Activated CD4-positive, alpha-beta T cell treated with anti-CD3 and anti-CD28 coated beads for 36 hours (primary cell): Measurements from ENCODE around the gene HOXA3. TPM values are rescaled to one million over a fixed set of nuclear protein-coding genes. Genes with fewer than 3 reads are reported as not detected.

Experiments used
- ATAC-seq: fragments of 200-7000 bp; cut with Tn5 transposase; one replicate; pipeline ENCODE4 v1.10.0; 2021; ENCODE audit warnings: mild to moderate bottlenecking, moderate library complexity
- CTCF ChIA-PET: fragments of 350-600 bp; sonication (Branson Sonifier 250); formaldehyde crosslinking; loops from one replicate; lab custom pipeline; 2021; ENCODE audit warnings: antibody characterized with exemption; lab: Charles Lee
- POLR2A ChIA-PET: fragments of 350-600 bp; sonication (Branson Sonifier 250); formaldehyde crosslinking; loops from one replicate; lab custom pipeline; 2021; ENCODE audit warnings: antibody characterized with exemption, inconsistent platforms; lab: Charles Lee
- DNase-seq: peaks from one replicate; pipeline ENCODE4 v3.0.0-alpha.2; 2020
- H3K27ac Mint-ChIP-seq: one replicate; pipeline ENCODE4 v1.8.0; 2021; ENCODE audit warnings: mixed read lengths
- H3K27me3 Mint-ChIP-seq: one replicate; pipeline ENCODE4 v1.8.0; 2021; ENCODE audit warnings: mixed read lengths
- H3K36me3 Mint-ChIP-seq: one replicate; pipeline ENCODE4 v1.8.0; 2021; ENCODE audit warnings: low read depth, mixed read lengths
- H3K4me1 Mint-ChIP-seq: one replicate; pipeline ENCODE4 v1.8.0; 2021; ENCODE audit warnings: mixed read lengths
- H3K4me3 Mint-ChIP-seq: one replicate; pipeline ENCODE4 v1.8.0; 2021; ENCODE audit warnings: mild to moderate bottlenecking, moderate library complexity, mixed read lengths
- H3K9me3 Mint-ChIP-seq: one replicate; pipeline ENCODE4 v1.8.0; 2021; ENCODE audit warnings: low read depth, mixed read lengths
- intact Hi-C, 2 experiments: fragments of 100-400 bp; cut with DNase I in 1 of 2; cut with micrococcal nuclease in 1 of 2; formaldehyde crosslinking; loops; one replicate each; pipeline versions ENCODE4 v1.14.2 to v1.15.1; 2022 to 2024; cut with DNase I, micrococcal nuclease
- total RNA-seq, 2 experiments: library from RNA; stranded (reverse); gene quantifications; one replicate each; pipeline ENCODE4 v1.2.3, GENCODE V29; 2021

The HOXA3 gene
- total RNA-seq, 2 experiments from 2014 or later: not detected

DNA sequence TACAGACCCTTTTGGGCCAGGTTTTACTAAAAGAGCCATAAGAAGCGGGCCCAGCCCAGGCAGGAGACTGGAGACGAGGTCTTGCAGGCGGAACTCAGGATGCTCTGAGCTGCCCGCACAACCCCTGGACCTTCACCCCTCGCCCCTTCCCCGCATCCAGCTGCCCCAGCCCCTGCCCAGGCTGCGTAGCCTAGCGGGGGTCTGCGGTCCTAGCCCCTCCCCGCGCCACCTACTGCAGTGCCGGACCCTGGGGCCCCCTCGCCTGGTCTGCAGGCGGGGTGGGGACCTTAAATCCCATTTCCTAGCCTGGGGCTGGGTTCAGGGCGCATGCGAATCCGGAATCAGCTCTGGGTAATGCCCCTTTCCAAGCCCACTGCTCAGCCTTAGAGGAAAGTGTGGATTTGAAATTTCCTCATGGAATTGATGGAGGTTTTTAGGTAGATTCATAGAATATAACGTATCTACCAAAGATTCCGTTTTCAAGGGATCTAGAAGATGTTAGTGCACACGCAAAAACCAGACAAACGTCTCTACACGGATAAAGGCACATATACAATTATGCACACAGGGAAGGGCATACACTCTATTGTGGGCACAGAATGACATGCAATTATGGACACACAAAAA, 546 bp upstream of the HOXA3 start:
- intact Hi-C loops: loop anchor here (5.0 kb wide), 1 partner anchor 34 kb away; the partner anchor contains the start of gene HOXA11 (in 2 of the 2)
- peaks cover 41% of the 10 kb centered on the region for H3K4me1 Mint-ChIP-seq
- ATAC-seq: no peak
- ChIA-PET POLR2A (interaction anchor here (0.5 kb wide), 1 partner anchor 89 kb away, joined by 3 read pairs; no protein-coding TSS in a partner anchor), CTCF (interaction anchor here (1.1 to 1.2 kb wide), 2 partner anchors 10 to 27 kb away, joined by 4 to 5 read pairs; no protein-coding TSS in a partner anchor)
- H3K27me3 Mint-ChIP-seq: peaks cover 82% of the 10 kb centered on the region
- H3K4me3 Mint-ChIP-seq: no peak overlapping the region
- H3K36me3 Mint-ChIP-seq: no peaks in the 10 kb centered on the region
- H3K9me3 Mint-ChIP-seq: no peaks in the 10 kb centered on the region
- no peak for DNase-seq
- no peak overlapping the region for H3K27ac Mint-ChIP-seq

DNA sequence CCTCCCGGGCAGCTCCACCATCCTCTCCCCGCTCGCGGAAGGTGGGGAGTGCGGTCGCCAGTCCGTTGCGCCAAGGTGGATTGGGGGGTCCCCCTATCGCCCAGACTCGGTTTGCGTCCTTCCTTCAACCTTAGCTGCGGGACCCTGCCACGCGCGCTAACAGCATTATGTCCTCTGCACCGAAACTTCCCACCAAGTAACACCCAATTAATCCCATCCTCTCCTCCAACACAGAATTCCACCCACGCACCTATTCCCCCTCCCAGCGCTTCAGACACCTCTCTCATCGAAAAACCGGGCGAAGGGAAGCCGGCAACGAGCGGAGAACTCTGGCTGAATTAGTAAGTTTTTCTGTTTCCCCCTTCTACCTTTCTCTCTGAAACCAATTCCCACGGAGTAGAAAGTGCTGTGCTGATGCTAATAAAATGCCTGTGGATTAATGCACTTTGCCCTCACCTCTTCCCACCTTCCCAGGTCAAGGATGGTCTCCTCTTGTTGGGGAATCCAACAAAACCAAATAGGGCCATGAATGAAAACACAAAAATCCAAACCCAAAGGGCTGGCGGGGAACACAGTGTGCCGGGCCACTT, 947 bp downstream of the HOXA3 start:
- Mint-ChIP-seq H3K9me3 (no peaks in the 10 kb centered on the region), H3K4me3 (peak overlapping the region; percentile 35), H3K27me3 (peaks cover 81% of the 10 kb centered on the region), H3K36me3 (no peaks in the 10 kb centered on the region), H3K27ac (no peak overlapping the region), H3K4me1 (peaks cover 40% of the 10 kb centered on the region)
- intact Hi-C loops: loop anchor here (2.0 to 5.0 kb wide), 3 partner anchors 17 to 55 kb away; partner anchors contain the start of gene HOXA11 (in 2 of the 2)
- DNase-seq (no peak), ATAC-seq (no peak)
- CTCF ChIA-PET: interaction anchor here (0.5 to 3.6 kb wide), 10 partner anchors 8 to 464 kb away, joined by 3 to 16 read pairs (median 5); partner anchors contain the start of gene EVX1
- POLR2A ChIA-PET: no interaction called here

- no peak overlapping the region for H3K27ac Mint-ChIP-seq
- DNase-seq (peak; percentile 82), ATAC-seq (peak; percentile 83)
- intact Hi-C loops: loop anchor here (2.0 to 5.0 kb wide), 3 partner anchors 16 to 54 kb away; partner anchors contain the start of gene HOXA11 (in 2 of the 2)
- no peaks in the 10 kb centered on the region for H3K9me3 Mint-ChIP-seq
- POLR2A ChIA-PET: no interaction called here
- peak overlapping the region; percentile 35 for H3K4me3 Mint-ChIP-seq
- CTCF ChIA-PET: interaction anchor here (0.5 to 3.6 kb wide), 15 partner anchors 8 to 781 kb away, joined by 3 to 16 read pairs (median 5); partner anchors contain the start of gene EVX1
- peaks cover 83% of the 10 kb centered on the region for H3K27me3 Mint-ChIP-seq
- H3K4me1 Mint-ChIP-seq: peaks cover 36% of the 10 kb centered on the region
- H3K36me3 Mint-ChIP-seq: no peaks in the 10 kb centered on the region
Observed at GRCh38 chr7:27150568-27151340, 1.6 kb downstream of the HOXA3 start.

DNA sequence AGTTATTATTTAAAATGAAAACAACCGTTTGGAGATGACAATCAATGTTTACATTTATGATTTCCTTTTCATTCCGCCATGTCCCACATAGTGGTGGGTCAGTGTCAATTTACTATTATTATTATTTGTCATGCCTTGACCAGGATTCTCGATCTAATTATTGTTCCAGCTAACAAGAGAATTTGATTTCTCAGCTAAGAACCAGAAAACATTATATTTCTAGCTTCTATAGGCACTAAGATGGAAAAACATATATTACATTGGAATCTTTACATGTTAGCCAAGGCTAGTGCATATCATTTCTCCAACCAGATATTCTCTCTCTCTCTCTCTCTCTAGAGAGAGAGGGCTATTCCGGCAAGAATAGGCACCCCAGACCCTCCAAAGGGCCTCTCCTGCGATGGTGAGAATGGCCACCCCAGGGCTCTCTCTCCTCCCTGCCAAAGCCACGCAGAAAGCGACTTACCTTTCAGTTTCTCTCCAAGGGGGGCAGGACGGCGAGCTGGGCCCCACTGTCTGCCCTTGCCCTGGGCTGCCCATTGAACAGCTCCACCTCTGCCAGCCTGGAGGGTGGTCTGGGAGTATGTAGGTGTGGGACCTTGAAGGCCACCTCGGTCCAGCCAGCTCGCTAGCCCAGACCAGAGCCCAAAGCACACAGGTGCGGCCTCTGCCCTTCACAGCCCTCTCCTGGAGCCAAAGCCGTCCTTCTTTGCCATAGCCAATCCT, 2.4 kb downstream of the HOXA3 start:
- intact Hi-C loops: loop anchor here (2.0 to 5.0 kb wide), 4 partner anchors 15 to 53 kb away; partner anchors contain the start of gene HOXA11 (in 2 of the 2)
- Mint-ChIP-seq H3K4me3 (peak overlapping the region; percentile 12), H3K36me3 (no peaks in the 10 kb centered on the region), H3K9me3 (no peaks in the 10 kb centered on the region), H3K27me3 (peaks cover 77% of the 10 kb centered on the region), H3K4me1 (peaks cover 29% of the 10 kb centered on the region), H3K27ac (no peak overlapping the region)
- ATAC-seq (peak; percentile 9), DNase-seq (no peak)
- ChIA-PET CTCF (interaction anchor here (0.7 to 3.6 kb wide), 16 partner anchors 9 to 780 kb away, joined by 3 to 16 read pairs (median 4); partner anchors contain the start of gene EVX1), POLR2A (interaction anchor here (0.6 kb wide), 1 partner anchor 13 kb away, joined by 8 read pairs; no protein-coding TSS in a partner anchor)

DNA sequence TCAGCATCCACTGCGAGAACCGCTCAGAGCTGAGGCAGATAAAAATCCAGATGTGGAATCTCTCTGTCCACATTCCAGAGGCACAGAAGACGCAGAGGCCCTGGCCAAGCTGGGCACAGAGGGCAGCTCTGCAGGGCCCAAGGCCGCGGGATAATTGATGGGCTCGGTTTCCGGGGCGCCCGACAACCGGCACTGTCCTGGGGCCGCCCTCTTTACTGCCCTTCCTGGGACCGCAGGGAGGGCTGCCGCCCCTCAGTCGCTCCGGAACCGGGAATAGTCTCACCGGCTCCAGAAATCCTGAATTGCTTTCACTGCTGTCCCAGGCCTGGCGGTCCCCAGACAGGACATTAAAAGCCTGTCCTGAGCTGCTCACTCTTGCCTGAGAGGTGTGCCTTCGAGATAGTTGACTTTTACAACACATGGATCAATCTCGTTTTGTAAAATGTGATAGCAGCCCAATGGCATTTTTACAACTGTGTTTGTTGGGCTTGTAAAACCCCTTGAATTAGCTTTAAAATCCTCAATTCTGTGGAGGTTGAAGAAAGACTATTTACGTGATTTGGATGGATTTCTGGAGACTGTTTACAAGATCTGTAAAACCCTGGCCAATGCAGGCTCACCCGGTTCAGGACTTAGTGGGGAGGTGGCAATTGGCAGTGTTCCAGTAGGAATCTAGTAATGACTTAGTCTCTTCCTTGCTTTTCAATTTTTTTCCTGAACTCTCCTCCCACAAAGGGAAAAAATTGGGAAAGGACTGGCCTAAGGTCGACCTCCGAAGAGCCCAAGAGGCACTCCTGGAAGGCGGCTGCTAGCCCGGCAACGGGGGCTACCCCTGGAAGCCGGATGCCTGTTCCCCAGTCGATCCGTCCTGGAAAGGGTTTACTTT, 3.4 kb downstream of the HOXA3 start:
- no peak for ATAC-seq
- POLR2A ChIA-PET: interaction anchor here (0.6 kb wide), 1 partner anchor 14 kb away, joined by 8 read pairs; no protein-coding TSS in a partner anchor

DNA sequence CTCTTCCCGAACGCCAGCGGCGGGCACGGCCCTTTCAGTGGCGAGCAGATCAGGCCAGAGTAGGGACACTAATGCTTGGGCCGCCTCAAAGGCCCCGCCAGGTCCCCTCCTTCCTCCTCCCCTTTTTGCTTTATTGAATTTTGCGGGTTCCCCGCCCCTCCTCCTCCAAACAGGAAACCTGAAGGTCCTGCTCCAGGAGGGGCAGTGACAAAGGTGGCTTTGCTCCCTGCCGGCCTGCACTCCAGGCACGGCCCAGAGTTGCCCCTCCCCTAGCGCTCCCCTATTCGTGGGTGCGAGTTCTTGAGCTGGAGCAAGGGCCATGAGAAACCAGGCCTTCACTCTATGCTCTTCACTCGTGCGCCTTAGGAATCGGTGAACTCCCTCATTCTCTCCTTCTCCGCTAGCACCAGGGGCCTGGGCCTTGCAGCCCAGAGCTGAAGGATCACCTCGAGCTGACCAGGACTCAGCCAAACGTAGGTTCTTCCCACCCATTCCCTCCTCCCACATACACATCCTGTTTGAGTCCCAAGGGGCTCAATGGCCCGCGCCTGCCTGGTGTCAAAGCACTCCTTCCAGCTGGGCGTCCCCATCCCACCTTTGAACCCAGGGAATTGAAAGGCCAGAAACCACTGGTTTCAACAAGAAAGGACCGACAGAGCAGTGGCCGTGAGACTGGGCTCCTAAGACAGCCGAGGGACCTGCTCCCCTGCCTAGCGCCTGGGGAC, 4.2 kb downstream of the HOXA3 start:
- no peak overlapping the region for H3K4me3 Mint-ChIP-seq
- no peak overlapping the region for H3K27ac Mint-ChIP-seq
- POLR2A ChIA-PET: no interaction called here

More for the DNA sequence above, 3.4 kb downstream of the HOXA3 start:
- no peaks in the 10 kb centered on the region for H3K9me3 Mint-ChIP-seq
- CTCF ChIA-PET: interaction anchor here (0.7 to 3.6 kb wide), 17 partner anchors 9 to 779 kb away, joined by 3 to 16 read pairs (median 4); partner anchors contain the start of gene EVX1
- peaks cover 20% of the 10 kb centered on the region for H3K4me1 Mint-ChIP-seq
- no peak overlapping the region for H3K4me3 Mint-ChIP-seq
- H3K27me3 Mint-ChIP-seq: peaks cover 70% of the 10 kb centered on the region
- no peaks in the 10 kb centered on the region for H3K36me3 Mint-ChIP-seq
- DNase-seq: no peak
- H3K27ac Mint-ChIP-seq: no peak overlapping the region
- intact Hi-C loops: loop anchor here in 1 of 2 experiments (2.0 kb wide), 1 partner anchor 18 kb away; no protein-coding TSS in a partner anchor

GRCh38 chr7:27147199-27148030, 5.0 kb downstream of the HOXA3 start, which contains the start of gene HOXA6:
HOXA6 (minus strand) TSS chr7:27147774; CDS start chr7:27147749, 25 bp downstream.
- peak; percentile 29 for DNase-seq
- no peak for ATAC-seq
- ChIA-PET CTCF (interaction anchor here (1.1 to 2.0 kb wide), 3 partner anchors 14 to 48 kb away, joined by 3 to 8 read pairs (median 7); no protein-coding TSS in a partner anchor), POLR2A (no interaction called here)
- H3K4me1 Mint-ChIP-seq: peaks cover 20% of the 10 kb centered on the region
- intact Hi-C loops: loop anchor here in 1 of 2 experiments (2.0 kb wide), 1 partner anchor 19 kb away; no protein-coding TSS in a partner anchor
- no peaks in the 10 kb centered on the region for H3K36me3 Mint-ChIP-seq
- no peak within 1 kb of the TSS for H3K4me3 Mint-ChIP-seq
- H3K9me3 Mint-ChIP-seq: no peaks in the 10 kb centered on the region
- H3K27me3 Mint-ChIP-seq: peaks cover 61% of the 10 kb centered on the region
- no peak within 1 kb of the TSS for H3K27ac Mint-ChIP-seq

More for the DNA sequence above, 4.2 kb downstream of the HOXA3 start:
- CTCF ChIA-PET: interaction anchor here (0.8 to 3.6 kb wide), 7 partner anchors 13 to 99 kb away, joined by 3 to 16 read pairs (median 7); no protein-coding TSS in a partner anchor
- peaks cover 62% of the 10 kb centered on the region for H3K27me3 Mint-ChIP-seq
- peak; percentile 7 for DNase-seq
- intact Hi-C loops: loop anchor here in 1 of 2 experiments (2.0 kb wide), 1 partner anchor 19 kb away; no protein-coding TSS in a partner anchor
- no peaks in the 10 kb centered on the region for H3K36me3 Mint-ChIP-seq
- ATAC-seq: no peak
- no peaks in the 10 kb centered on the region for H3K9me3 Mint-ChIP-seq
- H3K4me1 Mint-ChIP-seq: peaks cover 20% of the 10 kb centered on the region

DNA sequence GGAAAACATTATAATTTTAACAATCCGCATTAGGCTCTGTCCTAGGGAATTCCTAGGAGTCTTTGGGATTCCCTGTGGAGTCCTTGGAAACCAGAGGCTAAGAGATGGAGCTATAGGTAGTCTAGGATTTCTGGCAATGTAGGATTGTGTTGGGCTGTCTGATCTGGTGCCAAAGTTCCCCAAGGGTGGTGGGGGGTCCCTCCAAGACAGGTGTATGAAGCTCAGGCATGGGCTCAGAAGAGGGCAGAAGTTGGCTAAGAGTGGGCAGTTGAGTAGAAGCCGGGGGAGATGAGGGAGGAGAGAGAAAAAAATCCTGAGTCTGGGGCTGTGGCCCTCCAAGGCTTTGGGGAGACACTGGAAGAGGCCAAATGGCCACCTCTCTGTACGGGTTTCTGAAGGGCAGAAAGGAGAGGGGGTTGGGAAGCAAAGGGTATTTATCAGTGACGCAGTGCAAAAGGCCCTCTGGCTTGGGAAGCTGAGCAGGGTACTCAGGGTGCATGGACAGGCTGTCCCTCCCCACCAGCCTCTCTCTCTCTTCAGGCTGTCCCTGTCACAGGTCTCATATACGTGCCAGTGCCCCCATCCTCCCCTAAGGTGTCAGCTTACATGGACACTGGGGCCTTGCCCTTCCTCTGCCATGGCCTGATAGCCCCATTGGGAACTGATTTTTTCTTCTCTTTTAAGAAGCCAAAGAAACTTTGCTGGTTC, 5.7 kb downstream of the HOXA3 start:
- H3K9me3 Mint-ChIP-seq: no peaks in the 10 kb centered on the region
- DNase-seq (no peak), ATAC-seq (no peak)
- CTCF ChIA-PET: interaction anchor here (1.9 kb wide), 1 partner anchor 33 kb away, joined by 6 read pairs; no protein-coding TSS in a partner anchor
- peaks cover 56% of the 10 kb centered on the region for H3K27me3 Mint-ChIP-seq
- H3K36me3 Mint-ChIP-seq: no peaks in the 10 kb centered on the region
- H3K4me3 Mint-ChIP-seq: no peak overlapping the region
- peaks cover 15% of the 10 kb centered on the region for H3K4me1 Mint-ChIP-seq
- intact Hi-C loops: no loop called here
- no peak overlapping the region for H3K27ac Mint-ChIP-seq
- POLR2A ChIA-PET: no interaction called here
